ENCODE results near the gene RIN3.

GRCh38 chr14:92552066-92552465 lies 38.5 kb downstream of the RIN3 start:
- TF ChIP-seq EZH2 (IDR thresholded peaks at IDR 0.05; ENCODE audit: borderline replicate concordance, control insufficient read depth, low read depth, low read length) = no peak
- TF ChIP-seq SMC3 (IDR thresholded peaks at IDR 0.05; ENCODE audit: borderline replicate concordance, low read length) = no peak
- TF ChIP-seq CTCF (IDR thresholded peaks at IDR 0.05 in 2 of 3, conservative IDR thresholded peaks at IDR 0.05 in 1 of 3; ENCODE audit: control insufficient read depth in 2 of 3, extremely low read depth in 1 of 3, insufficient read depth in 1 of 3, low read depth in 3 of 3, low read length in 3 of 3) = no peak
- TF ChIP-seq POLR2AphosphoS5 (IDR thresholded peaks at IDR 0.05; ENCODE audit: low read length) = no peak
- no peak for TF ChIP-seq PKNOX1 (IDR thresholded peaks at IDR 0.05)
- TF ChIP-seq TARDBP (IDR thresholded peaks at IDR 0.05; ENCODE audit: borderline replicate concordance) = no peak
- no peak for TF ChIP-seq RELA (IDR thresholded peaks at IDR 0.05; ENCODE audit: borderline replicate concordance, partially characterized antibody)
- no peak for TF ChIP-seq POLR2A (IDR thresholded peaks at IDR 0.05; ENCODE audit: low read depth, low read length)
- TF ChIP-seq TAF1 (IDR thresholded peaks at IDR 0.05; ENCODE audit: borderline replicate concordance, low read depth, low read length) = no peak
